Fibroblast of lung (primary cell): ENCODE results near the gene ARHGEF10L. TPM values are rescaled to one million over a fixed set of nuclear protein-coding genes. Genes with fewer than 3 reads are reported as not detected.

ENCODE experiments used
- DNase-seq, 2 donors: peaks; one replicate each; pipeline versions ENCODE4 v3.0.0 to v3.0.0-alpha.2; 2010; ENCODE audit warnings: low read depth in 2 of 2
- H2AFZ ChIP-seq: 2 replicates; pipeline ENCODE4 v1.5.1; 2012; ENCODE audit warnings: low read length, control low read depth, inconsistent platforms
- H3K27ac ChIP-seq: 2 replicates; pipeline ENCODE4 v1.5.1; 2011; ENCODE audit warnings: low read length, control low read depth; ENCODE audit not compliant: insufficient read depth
- H3K27me3 ChIP-seq: 2 replicates; pipeline ENCODE4 v1.5.1; 2011; ENCODE audit warnings: mild to moderate bottlenecking, low read length; ENCODE audit not compliant: control insufficient read depth, insufficient read depth
- H3K36me3 ChIP-seq: 2 replicates; pipeline ENCODE4 v1.5.1; 2011; ENCODE audit warnings: low read length; ENCODE audit not compliant: control insufficient read depth, insufficient read depth
- H3K4me1 ChIP-seq: 2 replicates; pipeline ENCODE4 v1.5.1; 2011; ENCODE audit warnings: low read length; ENCODE audit not compliant: control insufficient read depth, insufficient read depth; ENCODE audit errors: extremely low read depth
- H3K4me2 ChIP-seq: 2 replicates; pipeline ENCODE4 v1.5.1; 2011; ENCODE audit warnings: low read length, control low read depth; ENCODE audit not compliant: insufficient read depth; ENCODE audit errors: extremely low read depth
- H3K4me3 ChIP-seq, 4 experiments: fragments of 200-600 bp in 1 of 4; sonication (generic) in 1 of 4; replicated peaks in 1 of 4; 2 replicates each; pipeline ENCODE4 v1.5.1; 2011 to 2016; ENCODE audit warnings: low read length in 4 of 4, low read depth in 3 of 4, mild to moderate bottlenecking in 3 of 4, control low read depth in 2 of 4, inconsistent platforms in 1 of 4, mixed read lengths in 1 of 4; ENCODE audit not compliant: insufficient read depth in 1 of 4; ENCODE audit errors: control extremely low read depth in 1 of 4
- H3K79me2 ChIP-seq: 2 replicates; pipeline ENCODE4 v1.5.1; 2012; ENCODE audit warnings: mild to moderate bottlenecking, low read length, inconsistent platforms; ENCODE audit not compliant: control insufficient read depth, insufficient read depth
- H3K9ac ChIP-seq: 2 replicates; pipeline ENCODE4 v1.5.1; 2011; ENCODE audit warnings: mild to moderate bottlenecking, low read length, control low read depth; ENCODE audit not compliant: insufficient read depth
- H3K9me3 ChIP-seq: 2 replicates; pipeline ENCODE4 v1.5.1; 2012; ENCODE audit warnings: low read depth, low read length; ENCODE audit not compliant: control insufficient read depth, insufficient read depth
- H4K20me1 ChIP-seq: 2 replicates; pipeline ENCODE4 v1.5.1; 2011; ENCODE audit warnings: low read length; ENCODE audit not compliant: control insufficient read depth, insufficient read depth; ENCODE audit errors: extremely low read depth
- EZH2 ChIP-seq: IDR thresholded peaks from 2 replicates; pipeline ENCODE4 v1.5.1; 2012; ENCODE audit warnings: low read length, control low read depth, mild to moderate bottlenecking; ENCODE audit errors: missing control alignments
- polyA plus RNA-seq, 2 donors: library from polyadenylated mRNA; depleted of rRNA in 1 of 2; stranded (reverse) in 1 of 2; unstranded in 1 of 2; fragments of >200 nt; gene quantifications; 2 replicates each; pipeline ENCODE4 v1.2.1, GENCODE V29; 2011 to 2012; ENCODE audit warnings: missing spikeins in 1 of 2
- total RNA-seq: library from RNA; depleted of rRNA; stranded (reverse); fragments of >200 nt; gene quantifications from 2 replicates; pipeline ENCODE4 v1.2.1, GENCODE V29; 2014
- TF ChIP-seq, protein P1 (sequence below), 2 donors: IDR thresholded peaks in 1 of 2; conservative IDR thresholded peaks in 1 of 2; 1 replicate in 1 of 2; 2 replicates in 1 of 2; pipeline ENCODE4 v1.5.1; 2011 to 2012; ENCODE audit warnings: low read length in 2 of 2, control low read depth in 1 of 2, inconsistent platforms in 1 of 2, low read depth in 1 of 2, mild to moderate bottlenecking in 1 of 2

The ARHGEF10L gene
- total and polyA plus RNA-seq, 2 donors (not counting 1 experiment from before 2014, with no cell fraction given): 11.2 to 24.3 TPM

- TF ChIP-seq, protein P1, sequence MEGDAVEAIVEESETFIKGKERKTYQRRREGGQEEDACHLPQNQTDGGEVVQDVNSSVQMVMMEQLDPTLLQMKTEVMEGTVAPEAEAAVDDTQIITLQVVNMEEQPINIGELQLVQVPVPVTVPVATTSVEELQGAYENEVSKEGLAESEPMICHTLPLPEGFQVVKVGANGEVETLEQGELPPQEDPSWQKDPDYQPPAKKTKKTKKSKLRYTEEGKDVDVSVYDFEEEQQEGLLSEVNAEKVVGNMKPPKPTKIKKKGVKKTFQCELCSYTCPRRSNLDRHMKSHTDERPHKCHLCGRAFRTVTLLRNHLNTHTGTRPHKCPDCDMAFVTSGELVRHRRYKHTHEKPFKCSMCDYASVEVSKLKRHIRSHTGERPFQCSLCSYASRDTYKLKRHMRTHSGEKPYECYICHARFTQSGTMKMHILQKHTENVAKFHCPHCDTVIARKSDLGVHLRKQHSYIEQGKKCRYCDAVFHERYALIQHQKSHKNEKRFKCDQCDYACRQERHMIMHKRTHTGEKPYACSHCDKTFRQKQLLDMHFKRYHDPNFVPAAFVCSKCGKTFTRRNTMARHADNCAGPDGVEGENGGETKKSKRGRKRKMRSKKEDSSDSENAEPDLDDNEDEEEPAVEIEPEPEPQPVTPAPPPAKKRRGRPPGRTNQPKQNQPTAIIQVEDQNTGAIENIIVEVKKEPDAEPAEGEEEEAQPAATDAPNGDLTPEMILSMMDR (conservative IDR thresholded peaks at IDR 0.05 in 1 of 2, IDR thresholded peaks at IDR 0.05 in 1 of 2; ENCODE audit: low read depth in 1 of 2, low read length in 2 of 2): peak in 1 of 2 donors; percentile 15
- TF ChIP-seq EZH2: no peak
- H4K20me1 ChIP-seq: no peaks in the 10 kb centered on the region
- no peaks in the 10 kb centered on the region for H3K9me3 ChIP-seq
- H3K4me1 ChIP-seq: no peaks in the 10 kb centered on the region
- H3K27me3 ChIP-seq: no peaks in the 10 kb centered on the region
- no peak overlapping the region for H3K9ac ChIP-seq
- no peak overlapping the region for H3K4me2 ChIP-seq
- H3K36me3 ChIP-seq: no peaks in the 10 kb centered on the region
- no peaks in the 10 kb centered on the region for H3K79me2 ChIP-seq
- no peak overlapping the region for H3K4me3 ChIP-seq
- H2AFZ ChIP-seq: no peak overlapping the region
- H3K27ac ChIP-seq: no peak overlapping the region
- DNase-seq: no peak
Observed at GRCh38 chr1:17507915-17508314, 31.6 kb upstream of the ARHGEF10L start.

DNA sequence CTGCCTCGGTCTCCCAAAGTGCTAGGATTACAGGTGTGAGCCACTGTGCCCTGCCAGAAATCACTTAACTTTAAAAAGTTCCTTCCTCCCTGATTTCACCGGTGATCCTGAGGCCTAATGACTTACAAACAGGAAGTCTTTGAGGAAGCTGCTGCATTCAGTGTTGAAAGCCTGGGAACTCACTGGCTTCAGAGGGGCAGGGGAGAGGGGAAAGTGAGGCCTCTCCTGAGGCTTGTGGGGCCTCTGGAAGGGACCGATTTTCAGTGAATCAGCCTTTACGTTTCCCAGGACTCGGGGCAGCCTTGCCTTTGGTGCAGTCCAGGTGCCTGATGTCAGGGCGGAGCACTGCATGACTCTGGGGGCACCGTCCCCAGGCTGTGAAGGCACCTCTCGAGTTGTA, 30.1 kb upstream of the ARHGEF10L start:
- H2AFZ ChIP-seq: no peak overlapping the region
- no peak for DNase-seq
- TF ChIP-seq, protein P1 (conservative IDR thresholded peaks at IDR 0.05 in 1 of 2, IDR thresholded peaks at IDR 0.05 in 1 of 2; ENCODE audit: low read depth in 1 of 2, low read length in 2 of 2): no peak
- no peak for TF ChIP-seq EZH2
- H4K20me1 ChIP-seq: no peaks in the 10 kb centered on the region
- H3K9me3 ChIP-seq: no peaks in the 10 kb centered on the region
- H3K4me2 ChIP-seq: no peak overlapping the region
- no peaks in the 10 kb centered on the region for H3K79me2 ChIP-seq
- H3K27ac ChIP-seq: no peak overlapping the region
- H3K27me3 ChIP-seq: no peaks in the 10 kb centered on the region
- no peaks in the 10 kb centered on the region for H3K36me3 ChIP-seq
- no peak overlapping the region for H3K4me3 ChIP-seq
- no peaks in the 10 kb centered on the region for H3K4me1 ChIP-seq
- no peak overlapping the region for H3K9ac ChIP-seq

DNA sequence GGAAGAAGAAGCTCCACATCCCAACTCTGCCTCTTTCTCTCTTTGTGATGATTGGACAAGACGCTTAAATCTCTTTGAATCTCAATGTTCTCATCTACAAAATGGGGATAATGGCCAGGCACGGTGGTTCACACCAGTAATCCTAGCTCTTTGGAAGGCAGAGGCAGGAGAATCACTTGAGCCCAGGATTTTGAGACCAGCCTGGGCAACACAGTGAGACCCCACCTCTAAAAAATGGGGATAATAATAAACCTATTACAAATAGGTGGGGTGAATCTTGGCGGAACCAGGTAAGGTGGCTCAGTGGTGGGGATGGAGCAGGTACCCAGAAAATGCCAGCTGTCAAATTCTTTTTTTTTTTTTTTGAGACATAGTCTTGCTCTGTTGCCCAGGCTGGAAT, 29.4 kb upstream of the ARHGEF10L start:
- no peak for DNase-seq
- TF ChIP-seq EZH2: no peak
- TF ChIP-seq, protein P1 (conservative IDR thresholded peaks at IDR 0.05 in 1 of 2, IDR thresholded peaks at IDR 0.05 in 1 of 2; ENCODE audit: low read depth in 1 of 2, low read length in 2 of 2): no peak
- H3K27ac ChIP-seq: no peak overlapping the region
- H4K20me1 ChIP-seq: no peaks in the 10 kb centered on the region
- no peak overlapping the region for H3K4me3 ChIP-seq
- no peak overlapping the region for H3K9ac ChIP-seq
- H3K36me3 ChIP-seq: no peaks in the 10 kb centered on the region
- no peak overlapping the region for H2AFZ ChIP-seq
- H3K4me1 ChIP-seq: no peaks in the 10 kb centered on the region
- no peaks in the 10 kb centered on the region for H3K27me3 ChIP-seq
- no peaks in the 10 kb centered on the region for H3K9me3 ChIP-seq
- H3K4me2 ChIP-seq: no peak overlapping the region
- no peaks in the 10 kb centered on the region for H3K79me2 ChIP-seq
